Heart left ventricle (tissue), 16 donors: Measurements from ENCODE around the gene SPSB1. TPM values are rescaled to one million over a fixed set of nuclear protein-coding genes. Genes with fewer than 3 reads are reported as not detected.

Experiments
- ATAC-seq, 4 donors: fragments of 200-7000 bp; cut with Tn5 transposase; one replicate each; pipeline ENCODE4 v1.9.1; 2020 to 2022; ENCODE audit warnings: moderate library complexity in 4 of 4, mild to moderate bottlenecking in 3 of 4, moderate number of reproducible peaks in 1 of 4
- DNase-seq, 5 donors: peaks; one replicate each; pipeline ENCODE4 v3.0.0-alpha.2; 2020
- H3K27ac ChIP-seq, 12 donors: fragments of 200-600 bp; sonication (generic) in 4 of 12; one replicate each; pipeline versions ENCODE4 v1.5.0 to v1.8.0; 2016 to 2022; ENCODE audit warnings: mild to moderate bottlenecking in 2 of 12
- H3K27me3 ChIP-seq, 9 donors: fragments of 200-600 bp; sonication (generic) in 2 of 9; one replicate each; pipeline versions ENCODE4 v1.5.1 to v1.8.0; 2016 to 2022; ENCODE audit warnings: mild to moderate bottlenecking in 3 of 9
- H3K36me3 ChIP-seq, 9 donors: fragments of 200-600 bp; sonication (generic) in 2 of 9; one replicate each; pipeline versions ENCODE4 v1.5.0 to v1.8.0; 2018 to 2022; ENCODE audit warnings: mild to moderate bottlenecking in 2 of 9
- H3K4me1 ChIP-seq, 12 donors: fragments of 200-600 bp; sonication (generic) in 4 of 12; one replicate each; pipeline versions ENCODE4 v1.5.0 to v1.8.0; 2016 to 2022; ENCODE audit warnings: mild to moderate bottlenecking in 3 of 12
- H3K4me3 ChIP-seq, 12 donors: fragments of 200-600 bp; sonication (generic) in 4 of 12; one replicate each; pipeline versions ENCODE4 v1.5.0 to v1.8.0; 2017 to 2022; ENCODE audit warnings: mild to moderate bottlenecking in 9 of 12, moderate library complexity in 4 of 12
- H3K9me3 ChIP-seq, 12 donors: fragments of 200-600 bp; sonication (generic) in 4 of 12; one replicate each; pipeline versions ENCODE4 v1.5.0 to v1.8.0; 2016 to 2022; ENCODE audit warnings: mild to moderate bottlenecking in 1 of 12
- CTCF ChIP-seq, 12 donors: fragments of 200-600 bp; sonication (generic) in 4 of 12; IDR thresholded peaks; one replicate each; pipeline versions ENCODE4 v1.5.0 to v1.8.0; 2018 to 2022; ENCODE audit warnings: antibody characterized with exemption in 12 of 12, mild to moderate bottlenecking in 5 of 12
- POLR2A ChIP-seq, 2 donors: fragments of 450-650 bp; IDR thresholded peaks; one replicate each; pipeline ENCODE4 v1.6.1; 2017; ENCODE audit warnings: antibody characterized with exemption in 2 of 2, mild to moderate bottlenecking in 2 of 2, moderate library complexity in 2 of 2
- WGBS, 4 donors: extraction: QIAGEN DNeasy Blood & Tissue Kit in 2 of 4; methylation state at CpG; one replicate each; pipeline versions ENCODE4 v1.1.5 to v1.1.7; 2013 to 2018; 5-methylcytosine and 5-hydroxymethylcytosine counted together
- intact Hi-C, 10 donors: fragments of 100-400 bp; cut with DNase I; formaldehyde crosslinking; loops; one replicate each; pipeline versions ENCODE4 v1.11.1 to v1.14.2; 2022
- polyA plus RNA-seq, 2 donors: library from polyadenylated mRNA; stranded (reverse); fragments of 200-250 nt; gene quantifications; one replicate each; pipeline ENCODE4 v1.2.3, GENCODE V29; 2013
- total RNA-seq, 9 donors: library from RNA; depleted of rRNA in 2 of 9; stranded (reverse); fragments of >200 nt in 2 of 9; fragmentation: NEBNext Ultra II Directional in 3 of 9; extraction: Animal tissue kit (Norgen Biotek cat#: 25700) in 3 of 9; gene quantifications; one replicate each; pipeline versions ENCODE4 v1.1.0 to v1.2.4, GENCODE V29; 2016 to 2023
- donor health status: ischemic (EF 13 %, LVEDD 7.1; RV severe dilation, severe dysfunction).
- donor health status: healthy with polysubstance abuse.
- donor health status: DM: no; HTN: yes; CAD: no.
- donor health status: DM: no; HTN: no; CAD: no.
- donor health status: ischemic (EF 25% LVEDD 6.9; RV normal size, moderate dysfunction).
- donor health status: ischemic (EF 25% LVEDD 5.7; RV mildly dilated, moderate dysfunction).
- donor health status: healthy.
- donor health status: DM: yes; HTN: yes; CAD: no.
- donor health status: ischemic (EF 35%, LVEDD 5.7; RV mildly dilated, moderate dysfunction).
- donor health status: nonischemic (EF 11% LVEDD 7.7; RV severe dilation, severe dysfunction).
- donor health status: DM: yes; HTN: yes; CAD: no.
- donor health status: PGD.
- donor health status: ischemic (EF 29% LVEDD 5.4; RV normal size, mild dysfunction).
- donor health status: nonischemic (EF 23%, LVEDD 6.1; RV moderate dilation, normal function).

Gene SPSB1
- total and polyA plus RNA-seq, 11 donors = 7.0 to 27.2 (median 9.2) TPM

GRCh38 chr1:9368356-9368755 lies 75.7 kb downstream of the SPSB1 start:
- 83 to 88% (median 84%) methylated on average over 8 of the region's 8 CpGs for WGBS, 4 donors

GRCh38 chr1:9369964-9370788 lies 77.5 kb downstream of the SPSB1 start:
- peaks cover 0 to 27% (median 10%) of the 10 kb centered on the region in 12 donors for H3K4me1 ChIP-seq

More at GRCh38 chr1:9368356-9368755, 75.7 kb downstream of the SPSB1 start:
- H3K4me3 ChIP-seq = no peak overlapping the region
- TF ChIP-seq POLR2A (IDR thresholded peaks at IDR 0.05) = no peak
- no peak for TF ChIP-seq CTCF (IDR thresholded peaks at IDR 0.05)
- intact Hi-C loops = no loop called here
- no peak overlapping the region for H3K27ac ChIP-seq
- no peak for ATAC-seq
- H3K27me3 ChIP-seq = no peaks in the 10 kb centered on the region
- peaks cover 0 to 22% (median 5%) of the 10 kb centered on the region in 12 donors for H3K4me1 ChIP-seq
- H3K36me3 ChIP-seq = peaks cover 0 to 21% (median 13%) of the 10 kb centered on the region in 9 donors
- no peak for DNase-seq
- no peaks in the 10 kb centered on the region for H3K9me3 ChIP-seq

GRCh38 chr1:9371391-9371935 lies 78.8 kb downstream of the SPSB1 start:
- ATAC-seq = peak; percentile 58 to 83 (median 66)
- Histone ChIP-seq H3K4me3 (no peak overlapping the region), H3K36me3 (peaks cover 0 to 21% (median 13%) of the 10 kb centered on the region in 9 donors), H3K4me1 (peaks cover 0 to 40% (median 16%) of the 10 kb centered on the region in 12 donors), H3K9me3 (no peaks in the 10 kb centered on the region), H3K27me3 (no peaks in the 10 kb centered on the region), H3K27ac (peak overlapping the region in 6 of 12 donors; percentile 18 to 77 (median 51))
- DNase-seq = peak in 4 of 5 donors; percentile 54 to 75 (median 66)
- TF ChIP-seq CTCF (IDR thresholded peaks at IDR 0.05) = no peak
- TF ChIP-seq POLR2A (IDR thresholded peaks at IDR 0.05) = no peak
- intact Hi-C loops = loop anchor here in 2 of 10 donors (5.0 to 10.0 kb wide), 2 partner anchors 79 to 83 kb away; partner anchors contain the start of gene SPSB1 (in 1 of the 2)
- 46 to 57% (median 53%) methylated on average over 15 of the region's 15 CpGs for WGBS, 4 donors

More at GRCh38 chr1:9369964-9370788, 77.5 kb downstream of the SPSB1 start:
- Histone ChIP-seq H3K27me3 (no peaks in the 10 kb centered on the region), H3K27ac (peak overlapping the region in 1 of 12 donors; percentile 77), H3K9me3 (no peaks in the 10 kb centered on the region), H3K4me3 (no peak overlapping the region), H3K36me3 (peaks cover 0 to 21% (median 13%) of the 10 kb centered on the region in 9 donors)
- 95 to 97% (median 95%) methylated on average over 16 of the region's 16 CpGs for WGBS, 4 donors
- TF ChIP-seq CTCF (IDR thresholded peaks at IDR 0.05) (no peak), POLR2A (IDR thresholded peaks at IDR 0.05) (no peak)
- DNase-seq (no peak), ATAC-seq (no peak)
- intact Hi-C loops = loop anchor here in 2 of 10 donors (5.0 to 10.0 kb wide), 2 partner anchors 78 to 85 kb away; partner anchors contain the start of gene SPSB1 (in 1 of the 2)

GRCh38 chr1:9371951-9372350 lies 79.3 kb downstream of the SPSB1 start:
- Histone ChIP-seq H3K9me3 (no peaks in the 10 kb centered on the region), H3K4me1 (peaks cover 0 to 44% (median 19%) of the 10 kb centered on the region in 12 donors), H3K27me3 (no peaks in the 10 kb centered on the region), H3K4me3 (no peak overlapping the region), H3K36me3 (peaks cover 0 to 21% (median 13%) of the 10 kb centered on the region in 9 donors), H3K27ac (peak overlapping the region in 4 of 12 donors; percentile 18 to 77 (median 52))
- DNase-seq = no peak
- TF ChIP-seq CTCF (IDR thresholded peaks at IDR 0.05) (no peak), POLR2A (IDR thresholded peaks at IDR 0.05) (no peak)
- no peak for ATAC-seq
- WGBS, 4 donors = 54 to 71% (median 58%) methylated on average over 5 of the region's 5 CpGs
- intact Hi-C loops = loop anchor here in 2 of 10 donors (5.0 to 10.0 kb wide), 2 partner anchors 80 to 83 kb away; partner anchors contain the start of gene SPSB1 (in 1 of the 2)
